ENCODE data around the gene FGD6.
"Not testable (repeated sequence)": the region's sequence is repeated elsewhere in the genome, so short reads cannot be mapped to it uniquely, and the experiment has no call there.

Gene FGD6

DNA sequence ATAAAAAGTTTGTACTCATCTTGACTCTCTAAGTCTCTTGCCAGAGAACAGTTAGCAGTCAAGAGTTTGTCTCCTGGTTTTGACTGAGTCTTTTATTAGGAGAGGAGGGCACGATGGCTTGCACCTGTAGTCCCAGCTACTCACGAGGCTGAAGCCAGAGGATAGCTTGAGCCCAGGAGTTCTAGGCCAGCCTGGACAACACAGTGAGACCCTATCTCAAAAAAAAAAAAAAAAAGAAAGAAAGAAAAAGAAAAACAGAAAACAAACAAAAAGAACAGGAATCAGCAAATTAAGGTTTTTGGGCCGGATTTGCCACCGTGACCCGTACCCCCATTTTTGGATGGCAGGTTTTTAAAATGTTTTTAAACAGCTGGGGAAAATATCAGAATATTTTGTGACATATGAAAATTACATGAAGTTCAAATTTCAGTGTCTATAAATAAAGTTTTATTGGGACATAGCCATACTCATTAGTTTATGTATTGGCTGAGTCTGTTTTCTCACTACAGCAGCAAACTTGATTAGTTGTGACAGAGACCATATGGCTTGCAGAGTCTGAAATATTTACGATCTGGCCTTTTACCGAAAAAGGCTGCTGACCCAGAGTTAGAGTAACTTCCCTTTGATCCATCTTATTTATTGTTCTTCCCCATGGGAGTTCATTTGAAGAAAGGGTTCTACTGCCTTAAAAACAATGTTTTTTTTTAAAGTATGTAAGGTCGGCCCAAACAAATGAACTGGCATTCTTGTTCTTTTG, 31.5 kb upstream of the FGD6 start:
- no peaks in the 10 kb centered on the region for H3K27me3 ChIP-seq (replicated peaks; ENCODE audit: control insufficient read depth, insufficient read depth, low read length, poor library complexity, severe bottlenecking)
- no peak for DNase-seq

DNA sequence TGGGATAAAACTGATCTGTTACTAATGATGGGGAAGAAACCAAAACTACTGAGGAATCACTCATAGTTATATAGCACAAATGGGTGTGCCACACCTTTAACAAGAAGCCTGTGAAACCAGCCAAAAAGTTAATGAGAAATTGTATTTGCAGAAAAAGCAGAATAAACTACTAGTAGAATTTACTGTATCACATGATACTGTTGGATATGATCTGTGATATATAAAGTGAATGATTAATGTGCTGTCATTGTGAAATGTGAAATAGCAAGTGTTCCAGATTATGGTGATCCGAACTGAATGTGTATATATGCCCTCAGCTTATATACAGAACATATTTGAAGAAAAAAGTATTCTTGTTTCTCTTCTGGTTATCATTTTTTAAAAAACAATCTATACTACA, 30.8 kb upstream of the FGD6 start:
- H3K27me3 ChIP-seq (replicated peaks; ENCODE audit: control insufficient read depth, insufficient read depth, low read length, poor library complexity, severe bottlenecking), result no peaks in the 10 kb centered on the region
- no peaks in the 10 kb centered on the region for H3K9me3 ChIP-seq (ENCODE audit: control insufficient read depth, low read length)
- no peaks in the 10 kb centered on the region for H3K4me1 ChIP-seq (ENCODE audit: control insufficient read depth, insufficient read depth, low read length, poor library complexity, severe bottlenecking)
- H3K36me3 ChIP-seq (ENCODE audit: control insufficient read depth, insufficient read depth, low read length), result peaks cover 8% of the 10 kb centered on the region
- H3K4me3 ChIP-seq (ENCODE audit: insufficient read depth, low read depth, low read length, poor library complexity, severe bottlenecking), result no peak overlapping the region
- no peak overlapping the region for H3K27ac ChIP-seq (ENCODE audit: insufficient read depth, low read length, poor library complexity, severe bottlenecking)
- DNase-seq, result no peak

More for the DNA sequence above, 31.5 kb upstream of the FGD6 start:
- Histone ChIP-seq H3K4me3 (ENCODE audit: insufficient read depth, low read depth, low read length, poor library complexity, severe bottlenecking) (no peak overlapping the region), H3K4me1 (ENCODE audit: control insufficient read depth, insufficient read depth, low read length, poor library complexity, severe bottlenecking) (no peaks in the 10 kb centered on the region), H3K27ac (ENCODE audit: insufficient read depth, low read length, poor library complexity, severe bottlenecking) (no peak overlapping the region), H3K9me3 (ENCODE audit: control insufficient read depth, low read length) (no peaks in the 10 kb centered on the region), H3K36me3 (ENCODE audit: control insufficient read depth, insufficient read depth, low read length) (peaks cover 13% of the 10 kb centered on the region)

DNA sequence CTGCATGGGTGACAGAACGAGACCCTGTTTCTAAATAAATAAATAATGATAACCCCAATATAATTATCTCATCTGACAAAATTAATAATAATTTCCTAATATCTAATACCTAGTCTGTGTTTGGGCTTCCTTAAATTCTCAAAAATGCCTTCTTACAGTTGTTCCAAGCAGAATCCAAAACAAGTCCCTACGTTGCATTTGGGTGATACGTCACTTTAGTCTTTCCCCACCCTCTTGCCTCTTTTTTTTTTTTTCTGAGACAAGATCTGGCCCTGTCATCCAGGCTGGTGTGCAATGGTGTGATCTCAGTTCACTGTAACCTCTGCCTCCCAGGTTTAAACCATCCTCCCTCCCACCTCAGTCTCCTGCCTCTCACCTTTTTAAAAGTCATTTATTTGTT, 27.1 kb upstream of the FGD6 start:
- Histone ChIP-seq H3K4me1 (ENCODE audit: control insufficient read depth, insufficient read depth, low read length, poor library complexity, severe bottlenecking) (no peaks in the 10 kb centered on the region), H3K9me3 (ENCODE audit: control insufficient read depth, low read length) (no peaks in the 10 kb centered on the region), H3K4me3 (ENCODE audit: insufficient read depth, low read depth, low read length, poor library complexity, severe bottlenecking) (no peak overlapping the region), H3K36me3 (ENCODE audit: control insufficient read depth, insufficient read depth, low read length) (peaks cover 8% of the 10 kb centered on the region), H3K27ac (ENCODE audit: insufficient read depth, low read length, poor library complexity, severe bottlenecking) (no peak overlapping the region), H3K27me3 (replicated peaks; ENCODE audit: control insufficient read depth, insufficient read depth, low read length, poor library complexity, severe bottlenecking) (no peaks in the 10 kb centered on the region)
- DNase-seq, result no peak

DNA sequence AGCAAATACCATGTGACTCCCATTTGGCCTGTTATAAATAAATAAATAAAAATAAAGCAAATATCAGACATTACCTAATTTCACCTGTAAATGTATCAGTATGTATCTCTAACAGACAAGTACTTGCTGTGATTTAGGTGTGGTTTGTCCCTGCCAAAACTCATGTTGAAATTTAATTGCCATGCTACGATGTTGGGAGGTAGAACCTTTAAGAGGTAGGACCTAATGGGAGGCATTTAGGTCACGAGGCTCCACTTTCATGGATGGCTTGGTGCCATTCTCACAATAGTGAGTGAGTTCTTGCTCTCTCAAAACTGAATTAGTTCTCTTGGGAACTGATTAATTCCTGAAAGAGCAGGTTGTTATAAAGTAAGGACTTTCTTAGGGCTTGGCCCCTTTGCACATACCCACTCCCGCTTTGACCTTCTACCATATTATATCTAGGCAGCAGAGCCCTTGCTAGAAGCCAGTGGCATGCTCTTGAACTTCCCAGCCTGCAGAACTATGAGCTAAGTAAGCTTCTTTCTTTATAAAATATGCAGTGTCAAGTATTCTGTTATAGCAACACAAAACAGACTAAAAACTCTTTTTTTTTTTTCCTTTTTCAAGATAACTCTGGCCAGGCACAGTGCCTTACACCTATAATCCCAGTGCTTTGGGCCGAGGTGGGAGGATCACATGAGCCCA, 26.4 kb upstream of the FGD6 start:
- Histone ChIP-seq H3K36me3 (ENCODE audit: control insufficient read depth, insufficient read depth, low read length) (peaks cover 8% of the 10 kb centered on the region), H3K4me1 (ENCODE audit: control insufficient read depth, insufficient read depth, low read length, poor library complexity, severe bottlenecking) (no peaks in the 10 kb centered on the region), H3K9me3 (ENCODE audit: control insufficient read depth, low read length) (no peaks in the 10 kb centered on the region), H3K27ac (ENCODE audit: insufficient read depth, low read length, poor library complexity, severe bottlenecking) (no peak overlapping the region), H3K27me3 (replicated peaks; ENCODE audit: control insufficient read depth, insufficient read depth, low read length, poor library complexity, severe bottlenecking) (no peaks in the 10 kb centered on the region), H3K4me3 (ENCODE audit: insufficient read depth, low read depth, low read length, poor library complexity, severe bottlenecking) (no peak overlapping the region)
- no peak for DNase-seq

DNA sequence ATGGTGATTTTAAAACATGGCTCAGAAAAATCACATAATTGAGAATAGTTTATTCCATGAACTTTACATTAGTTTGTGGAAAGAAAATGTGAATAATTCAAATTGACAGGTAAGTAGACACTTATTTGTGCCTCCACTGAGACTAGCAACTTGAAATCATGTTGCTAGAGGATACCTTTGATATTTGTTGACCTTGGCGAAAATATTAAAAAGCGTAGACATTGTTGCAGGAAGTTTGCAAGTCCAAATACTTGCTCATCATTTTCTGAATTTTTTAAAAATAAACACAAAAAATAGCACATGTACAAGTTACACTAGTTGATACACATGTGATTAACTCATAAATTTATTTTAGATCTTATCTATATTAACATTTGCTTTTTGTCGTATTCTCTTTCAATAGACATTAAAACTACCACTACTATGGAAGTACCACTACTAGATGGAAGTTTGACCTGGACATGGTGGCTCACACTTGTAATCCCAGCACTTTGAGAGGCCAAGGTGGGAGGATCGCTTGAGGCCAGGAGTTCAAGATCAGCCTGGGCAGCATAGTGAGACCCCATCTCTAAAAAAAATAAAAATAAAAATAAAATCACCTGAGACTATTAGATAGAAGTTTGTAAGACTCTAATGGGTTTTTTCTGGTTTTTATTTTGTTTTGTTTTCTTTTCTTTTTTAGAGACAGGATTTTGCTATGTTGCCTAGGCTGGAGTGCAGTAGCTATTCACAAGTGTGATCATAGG, 24.7 kb upstream of the FGD6 start:
- no peak for DNase-seq
- H3K9me3 ChIP-seq (ENCODE audit: control insufficient read depth, low read length), result no peaks in the 10 kb centered on the region
- peaks cover 6% of the 10 kb centered on the region for H3K36me3 ChIP-seq (ENCODE audit: control insufficient read depth, insufficient read depth, low read length)
- no peaks in the 10 kb centered on the region for H3K27me3 ChIP-seq (replicated peaks; ENCODE audit: control insufficient read depth, insufficient read depth, low read length, poor library complexity, severe bottlenecking)
- H3K27ac ChIP-seq (ENCODE audit: insufficient read depth, low read length, poor library complexity, severe bottlenecking), result no peak overlapping the region
- no peak overlapping the region for H3K4me3 ChIP-seq (ENCODE audit: insufficient read depth, low read depth, low read length, poor library complexity, severe bottlenecking)
- no peaks in the 10 kb centered on the region for H3K4me1 ChIP-seq (ENCODE audit: control insufficient read depth, insufficient read depth, low read length, poor library complexity, severe bottlenecking)

DNA sequence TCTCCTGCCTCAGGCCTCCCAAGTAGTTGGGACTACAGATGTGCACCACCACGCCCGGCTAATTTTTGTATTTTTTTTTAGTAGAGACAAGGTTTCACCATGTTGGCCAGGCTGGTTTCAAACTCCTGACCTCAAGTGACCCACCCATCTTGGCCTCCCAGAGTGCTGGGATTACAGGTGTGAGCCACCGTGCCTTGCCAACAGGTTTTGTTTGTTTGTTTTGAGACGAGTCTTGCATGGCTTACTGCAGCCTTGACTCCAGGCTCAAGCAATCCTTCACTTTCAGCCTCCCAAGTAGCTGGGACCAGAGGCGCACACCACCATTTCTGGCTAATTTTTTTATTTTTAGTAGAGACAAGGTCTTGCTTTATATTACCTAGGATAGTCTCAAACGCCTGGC, 23.9 kb upstream of the FGD6 start:
- H3K9me3 ChIP-seq (ENCODE audit: control insufficient read depth, low read length); DNase-seq; H3K36me3 ChIP-seq (ENCODE audit: control insufficient read depth, insufficient read depth, low read length); H3K4me3 ChIP-seq (ENCODE audit: insufficient read depth, low read depth, low read length, poor library complexity, severe bottlenecking); H3K27ac ChIP-seq (ENCODE audit: insufficient read depth, low read length, poor library complexity, severe bottlenecking); H3K4me1 ChIP-seq (ENCODE audit: control insufficient read depth, insufficient read depth, low read length, poor library complexity, severe bottlenecking); H3K27me3 ChIP-seq (replicated peaks; ENCODE audit: control insufficient read depth, insufficient read depth, low read length, poor library complexity, severe bottlenecking): not testable (repeated sequence)

DNA sequence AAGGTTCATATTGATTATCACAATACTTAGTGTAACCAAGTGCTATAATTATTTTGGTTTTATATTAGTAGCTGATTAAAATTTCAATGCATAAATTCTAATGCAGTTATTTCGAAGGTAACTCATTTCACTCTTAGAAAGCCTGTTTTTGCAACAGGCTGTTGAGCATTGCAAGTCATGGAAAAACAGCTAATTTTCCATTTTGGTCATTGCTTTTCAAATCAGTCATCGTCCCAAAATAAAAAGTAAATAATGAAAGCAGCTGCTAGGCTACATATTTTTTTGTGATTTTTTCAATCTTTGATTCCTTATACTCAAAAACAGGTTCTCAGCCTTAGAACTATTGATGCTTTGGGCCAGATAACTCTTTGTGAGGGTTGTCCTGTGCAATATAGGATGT, 23.3 kb upstream of the FGD6 start:
- no peak overlapping the region for H3K4me3 ChIP-seq (ENCODE audit: insufficient read depth, low read depth, low read length, poor library complexity, severe bottlenecking)
- no peak overlapping the region for H3K27ac ChIP-seq (ENCODE audit: insufficient read depth, low read length, poor library complexity, severe bottlenecking)
- H3K27me3 ChIP-seq (replicated peaks; ENCODE audit: control insufficient read depth, insufficient read depth, low read length, poor library complexity, severe bottlenecking), result no peaks in the 10 kb centered on the region
- H3K4me1 ChIP-seq (ENCODE audit: control insufficient read depth, insufficient read depth, low read length, poor library complexity, severe bottlenecking), result no peaks in the 10 kb centered on the region
- DNase-seq, result no peak
- H3K9me3 ChIP-seq (ENCODE audit: control insufficient read depth, low read length), result no peaks in the 10 kb centered on the region
- H3K36me3 ChIP-seq (ENCODE audit: control insufficient read depth, insufficient read depth, low read length), result peaks cover 5% of the 10 kb centered on the region

DNA sequence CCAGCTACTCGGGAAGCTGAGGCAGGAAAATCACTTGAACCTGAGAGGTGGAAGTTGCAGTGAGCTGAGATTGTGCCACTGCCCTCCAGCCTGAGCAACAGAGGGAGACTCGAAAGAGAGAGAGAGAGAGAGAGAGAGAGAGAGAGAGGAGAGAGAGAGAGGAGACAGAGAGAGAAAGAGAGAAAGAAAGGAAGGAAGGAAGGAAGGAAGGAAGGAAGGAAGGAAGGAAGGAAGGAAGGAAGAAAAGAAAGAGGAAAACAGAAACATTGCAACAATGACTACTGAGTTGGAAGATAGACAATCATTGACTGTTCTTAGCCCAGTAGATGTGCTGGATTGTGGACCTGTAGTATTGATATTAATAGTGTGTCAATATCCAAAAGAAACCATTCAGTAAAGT, 22.6 kb upstream of the FGD6 start:
- not testable (repeated sequence) for H3K4me3 ChIP-seq (ENCODE audit: insufficient read depth, low read depth, low read length, poor library complexity, severe bottlenecking); H3K4me1 ChIP-seq (ENCODE audit: control insufficient read depth, insufficient read depth, low read length, poor library complexity, severe bottlenecking); H3K36me3 ChIP-seq (ENCODE audit: control insufficient read depth, insufficient read depth, low read length); H3K27ac ChIP-seq (ENCODE audit: insufficient read depth, low read length, poor library complexity, severe bottlenecking); H3K27me3 ChIP-seq (replicated peaks; ENCODE audit: control insufficient read depth, insufficient read depth, low read length, poor library complexity, severe bottlenecking); H3K9me3 ChIP-seq (ENCODE audit: control insufficient read depth, low read length); DNase-seq

DNA sequence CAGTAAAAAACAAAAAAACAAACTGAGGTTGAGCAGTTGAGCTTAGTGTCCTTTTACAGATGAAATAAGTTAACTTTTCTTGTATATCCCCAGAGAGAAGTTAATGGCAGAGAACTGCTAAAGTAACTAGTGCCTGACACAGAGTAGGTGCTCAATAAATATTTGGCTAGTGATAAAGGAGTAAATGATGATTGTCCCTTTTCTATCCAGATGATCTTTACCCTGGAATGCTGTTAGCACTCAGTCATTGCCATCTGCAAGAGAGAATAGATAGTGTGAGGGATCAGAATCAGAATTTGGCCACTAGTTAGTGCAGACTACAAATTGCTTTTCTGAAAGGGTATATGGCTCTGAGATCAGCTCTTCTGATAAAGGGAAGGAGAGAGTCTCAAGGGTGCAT, 21.9 kb upstream of the FGD6 start:
- Histone ChIP-seq H3K36me3 (ENCODE audit: control insufficient read depth, insufficient read depth, low read length) (peaks cover 4% of the 10 kb centered on the region), H3K4me1 (ENCODE audit: control insufficient read depth, insufficient read depth, low read length, poor library complexity, severe bottlenecking) (no peaks in the 10 kb centered on the region), H3K27me3 (replicated peaks; ENCODE audit: control insufficient read depth, insufficient read depth, low read length, poor library complexity, severe bottlenecking) (no peaks in the 10 kb centered on the region), H3K4me3 (ENCODE audit: insufficient read depth, low read depth, low read length, poor library complexity, severe bottlenecking) (no peak overlapping the region), H3K9me3 (ENCODE audit: control insufficient read depth, low read length) (no peaks in the 10 kb centered on the region), H3K27ac (ENCODE audit: insufficient read depth, low read length, poor library complexity, severe bottlenecking) (no peak overlapping the region)
- no peak for DNase-seq

DNA sequence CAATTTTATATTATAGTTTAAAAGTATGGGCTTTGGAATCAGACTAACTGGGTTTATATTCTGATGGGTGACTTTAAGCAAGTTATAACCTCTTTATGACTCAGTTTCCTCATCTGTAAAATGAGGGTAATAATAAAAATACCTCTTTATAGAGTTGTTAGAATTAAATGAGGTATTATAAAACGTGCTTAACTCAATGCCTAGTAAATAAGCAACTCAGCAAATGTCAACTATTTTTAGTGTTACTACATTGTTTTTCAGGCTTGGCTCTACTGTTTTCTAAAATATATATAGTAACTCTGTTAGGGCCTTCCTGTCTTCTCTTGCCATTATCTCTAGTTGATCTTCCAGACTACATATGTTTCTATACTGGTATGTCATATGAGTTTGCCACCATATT, 20.9 kb upstream of the FGD6 start:
- Histone ChIP-seq H3K4me3 (ENCODE audit: insufficient read depth, low read depth, low read length, poor library complexity, severe bottlenecking) (no peak overlapping the region), H3K27ac (ENCODE audit: insufficient read depth, low read length, poor library complexity, severe bottlenecking) (no peak overlapping the region)

More for the DNA sequence above, 20.9 kb upstream of the FGD6 start:
- H3K4me1 ChIP-seq (ENCODE audit: control insufficient read depth, insufficient read depth, low read length, poor library complexity, severe bottlenecking), result no peaks in the 10 kb centered on the region
- DNase-seq, result no peak
- H3K27me3 ChIP-seq (replicated peaks; ENCODE audit: control insufficient read depth, insufficient read depth, low read length, poor library complexity, severe bottlenecking), result no peaks in the 10 kb centered on the region
- no peaks in the 10 kb centered on the region for H3K36me3 ChIP-seq (ENCODE audit: control insufficient read depth, insufficient read depth, low read length)
- H3K9me3 ChIP-seq (ENCODE audit: control insufficient read depth, low read length), result no peaks in the 10 kb centered on the region
